Esophagus squamous epithelium (tissue), 4 donors: ENCODE measurements around the gene STK25.

ENCODE experiments used
- POLR2A ChIP-seq, 4 donors: fragments of 450-650 bp; IDR thresholded peaks; one replicate each; pipeline ENCODE4 v1.6.1; 2017; ENCODE audit warnings: antibody characterized with exemption in 4 of 4, mild to moderate bottlenecking in 4 of 4, moderate library complexity in 3 of 4
- TF ChIP-seq, protein P1 (sequence below), 6 experiments: fragments of 450-650 bp in 4 of 6; fragments of 200-600 bp in 2 of 6; sonication (generic) in 2 of 6; IDR thresholded peaks; one replicate each; pipeline ENCODE4 v1.5.1; 2016 to 2019; ENCODE audit warnings: antibody characterized with exemption in 6 of 6, mild to moderate bottlenecking in 4 of 6, moderate library complexity in 4 of 6

DNA sequence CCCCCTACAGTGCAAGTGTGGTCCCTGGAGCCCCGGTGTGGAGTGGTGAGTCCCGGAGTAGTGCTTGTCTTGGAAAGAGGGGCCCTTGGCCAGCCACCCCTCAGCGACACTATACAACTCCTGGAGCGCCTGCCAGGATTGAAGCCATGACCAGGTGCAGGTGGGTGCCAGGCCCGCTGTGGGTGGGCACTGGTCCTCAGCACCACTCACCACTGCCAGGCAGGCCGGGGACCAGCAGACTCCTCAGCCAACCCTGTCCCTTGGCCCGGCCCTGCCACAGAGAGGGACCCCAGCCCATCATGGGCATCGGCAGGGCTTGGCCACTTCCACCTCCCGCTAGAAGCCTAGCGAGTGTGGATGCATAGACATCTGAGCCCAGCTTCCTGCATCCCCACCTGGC, 42.2 kb downstream of the STK25 start:
- TF ChIP-seq POLR2A (IDR thresholded peaks at IDR 0.05): no peak
- TF ChIP-seq, protein P1, sequence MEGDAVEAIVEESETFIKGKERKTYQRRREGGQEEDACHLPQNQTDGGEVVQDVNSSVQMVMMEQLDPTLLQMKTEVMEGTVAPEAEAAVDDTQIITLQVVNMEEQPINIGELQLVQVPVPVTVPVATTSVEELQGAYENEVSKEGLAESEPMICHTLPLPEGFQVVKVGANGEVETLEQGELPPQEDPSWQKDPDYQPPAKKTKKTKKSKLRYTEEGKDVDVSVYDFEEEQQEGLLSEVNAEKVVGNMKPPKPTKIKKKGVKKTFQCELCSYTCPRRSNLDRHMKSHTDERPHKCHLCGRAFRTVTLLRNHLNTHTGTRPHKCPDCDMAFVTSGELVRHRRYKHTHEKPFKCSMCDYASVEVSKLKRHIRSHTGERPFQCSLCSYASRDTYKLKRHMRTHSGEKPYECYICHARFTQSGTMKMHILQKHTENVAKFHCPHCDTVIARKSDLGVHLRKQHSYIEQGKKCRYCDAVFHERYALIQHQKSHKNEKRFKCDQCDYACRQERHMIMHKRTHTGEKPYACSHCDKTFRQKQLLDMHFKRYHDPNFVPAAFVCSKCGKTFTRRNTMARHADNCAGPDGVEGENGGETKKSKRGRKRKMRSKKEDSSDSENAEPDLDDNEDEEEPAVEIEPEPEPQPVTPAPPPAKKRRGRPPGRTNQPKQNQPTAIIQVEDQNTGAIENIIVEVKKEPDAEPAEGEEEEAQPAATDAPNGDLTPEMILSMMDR (IDR thresholded peaks at IDR 0.05): no peak
